HG02642 (cell line): Measurements from ENCODE around the gene SDK1.
A peak's percentile ranks its signal among the peaks of the same experiment; 100 is the strongest.
"Not testable (repeated sequence)": the region's sequence is repeated elsewhere in the genome, so short reads cannot be mapped to it uniquely, and the experiment has no call there.

Experiments
- ATAC-seq: cut with Tn5 transposase; IDR thresholded peaks from one replicate; pipeline ENCODE4 v1.9.1; 2021; ENCODE audit warnings: mild to moderate bottlenecking; ENCODE audit not compliant: unreplicated experiment, poor library complexity

The SDK1 gene

DNA sequence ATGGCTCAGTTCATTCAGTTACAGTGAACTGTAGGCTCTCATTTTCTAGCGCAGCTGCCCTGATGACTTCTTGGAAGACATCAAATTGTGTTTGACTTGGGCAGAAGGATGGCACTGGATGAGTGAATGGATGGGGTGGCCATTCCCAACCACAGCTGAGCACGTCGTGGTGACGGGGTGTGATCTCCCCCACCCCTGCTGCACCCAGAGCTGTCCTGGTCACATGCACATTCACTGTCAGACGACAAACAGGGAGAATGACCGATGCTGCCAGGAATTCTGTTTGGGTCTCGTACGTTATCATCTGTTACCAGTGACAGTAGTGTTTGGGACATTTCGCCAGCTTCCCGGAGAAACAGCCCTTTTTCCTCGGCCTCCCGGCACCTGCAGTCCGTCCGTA, 623.2 kb downstream of the SDK1 start:
- ATAC-seq, result no peak

DNA sequence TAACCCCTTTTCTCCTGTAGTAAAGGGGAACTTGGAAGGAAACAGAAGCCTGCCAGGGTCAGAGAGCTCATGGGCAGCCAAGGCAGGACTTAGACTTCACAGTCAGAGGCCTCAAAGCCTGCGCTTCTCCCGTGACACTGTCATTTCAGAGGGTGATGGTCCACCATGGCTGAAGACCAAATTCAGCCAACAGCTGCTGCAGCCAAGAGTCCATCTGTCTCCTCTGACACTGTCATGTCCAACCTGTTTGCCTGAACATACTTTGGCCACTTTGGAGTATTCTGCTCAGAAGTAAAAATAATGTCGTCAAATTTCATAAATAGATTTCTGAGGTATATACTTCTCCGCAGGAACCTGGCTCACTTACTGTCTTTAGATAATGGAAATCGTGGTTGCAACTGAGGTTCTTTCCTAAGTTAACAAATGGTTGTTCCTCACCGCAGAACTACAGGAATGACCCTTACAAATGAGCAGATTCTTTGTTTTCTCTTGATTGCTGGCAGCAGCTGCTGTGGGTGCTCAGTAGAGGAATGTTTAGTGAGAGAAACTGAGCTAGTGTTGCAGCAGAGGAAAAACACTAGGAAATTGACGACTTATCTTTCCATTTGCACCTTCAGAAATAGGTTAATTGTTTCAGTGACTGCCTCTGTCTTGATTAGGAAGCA, 626.5 kb downstream of the SDK1 start:
- no peak for ATAC-seq

DNA sequence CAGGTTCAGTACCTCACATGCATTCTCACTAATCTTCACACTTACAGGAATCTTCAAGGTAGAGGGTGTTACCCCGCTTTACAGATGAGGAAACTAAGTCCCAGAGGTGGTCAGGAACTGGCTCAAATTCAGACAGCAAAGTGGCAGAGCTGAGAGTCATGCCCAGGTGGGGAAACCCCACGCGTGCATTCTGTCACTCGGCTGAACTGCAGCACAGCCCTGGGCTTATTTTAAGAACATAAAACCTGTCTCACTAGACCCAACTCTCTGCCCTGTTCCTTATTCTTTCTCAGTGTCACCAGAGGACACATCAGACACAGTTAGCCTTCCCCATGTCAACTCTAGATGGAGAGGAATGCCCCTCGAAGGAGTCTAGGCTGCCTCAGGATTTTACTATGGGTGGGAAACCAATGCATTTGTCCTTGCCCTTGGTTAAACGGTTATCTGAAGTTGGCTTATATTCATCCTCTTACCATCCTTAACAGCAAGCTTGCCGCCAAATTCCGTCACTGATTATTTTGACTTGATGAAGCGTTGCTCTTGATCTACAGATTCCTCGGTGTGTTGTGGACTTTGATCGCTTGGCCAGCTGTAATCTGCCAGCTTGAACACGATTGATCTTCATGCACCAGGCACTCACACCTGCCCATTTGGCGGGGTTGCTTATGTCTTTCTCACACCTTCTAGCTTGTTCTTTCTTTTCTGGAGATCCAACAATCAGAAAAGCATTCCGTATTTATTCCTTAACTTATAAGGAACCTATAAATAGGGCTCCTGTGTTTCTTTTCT, 627.9 kb downstream of the SDK1 start:
- no peak for ATAC-seq

DNA sequence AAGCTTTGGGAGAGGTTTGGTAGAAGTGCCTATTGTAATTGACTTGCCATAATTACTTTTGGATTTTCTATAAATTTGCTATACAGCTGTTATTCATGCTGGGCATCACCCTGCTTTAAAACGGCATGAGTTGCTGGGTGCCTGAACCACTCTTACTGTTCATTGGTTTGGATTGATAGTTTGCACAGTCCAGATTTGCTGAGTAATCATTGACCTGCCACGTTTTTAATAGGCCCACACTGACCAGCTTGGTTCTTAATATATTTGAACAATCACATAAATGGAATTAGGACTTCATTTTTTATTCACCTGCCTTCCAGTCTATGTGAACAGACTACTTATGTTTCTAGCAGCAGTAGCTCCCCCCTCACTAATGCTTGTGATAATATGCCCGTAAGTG, 630.8 kb downstream of the SDK1 start:
- ATAC-seq, result no peak

DNA sequence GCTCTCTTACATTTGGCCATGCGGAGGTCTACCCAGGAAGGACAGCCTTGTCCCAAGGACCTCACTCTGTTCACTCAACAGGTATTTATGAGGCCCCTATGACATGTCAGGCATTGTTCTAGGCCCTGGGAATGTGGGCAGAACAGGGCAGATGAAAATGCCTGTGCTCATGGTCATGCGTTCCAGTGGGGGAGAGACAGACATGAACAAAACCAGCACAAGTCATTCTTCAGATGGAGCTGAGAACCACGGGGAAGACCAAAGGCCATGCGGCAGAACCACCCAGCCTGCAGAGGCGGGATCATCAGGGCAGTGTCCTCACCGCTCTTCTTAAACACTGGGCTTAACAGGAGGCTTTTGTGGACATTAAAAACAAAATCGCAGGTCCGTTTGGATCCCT, 636.1 kb downstream of the SDK1 start:
- ATAC-seq, result no peak

DNA sequence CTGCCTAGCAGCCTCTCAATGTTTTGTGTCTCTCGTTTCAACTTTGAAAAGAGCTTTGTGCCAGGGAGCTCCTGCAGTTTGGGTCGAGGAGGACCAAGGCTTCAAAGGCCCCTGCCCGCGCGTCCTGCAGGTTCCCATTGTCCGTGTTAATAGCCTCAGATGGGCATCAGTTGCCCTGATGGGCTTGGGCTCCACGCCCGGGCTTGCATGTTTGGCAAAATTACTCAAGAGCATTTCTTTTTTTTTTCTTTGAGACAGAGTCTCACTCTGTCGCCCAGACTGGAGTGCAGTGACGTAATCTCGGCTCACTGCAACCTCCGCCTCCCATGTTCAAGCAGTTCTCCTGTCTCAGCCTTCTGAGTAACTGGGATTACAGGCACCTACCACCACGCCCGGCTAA, 636.6 kb downstream of the SDK1 start:
- no peak for ATAC-seq

DNA sequence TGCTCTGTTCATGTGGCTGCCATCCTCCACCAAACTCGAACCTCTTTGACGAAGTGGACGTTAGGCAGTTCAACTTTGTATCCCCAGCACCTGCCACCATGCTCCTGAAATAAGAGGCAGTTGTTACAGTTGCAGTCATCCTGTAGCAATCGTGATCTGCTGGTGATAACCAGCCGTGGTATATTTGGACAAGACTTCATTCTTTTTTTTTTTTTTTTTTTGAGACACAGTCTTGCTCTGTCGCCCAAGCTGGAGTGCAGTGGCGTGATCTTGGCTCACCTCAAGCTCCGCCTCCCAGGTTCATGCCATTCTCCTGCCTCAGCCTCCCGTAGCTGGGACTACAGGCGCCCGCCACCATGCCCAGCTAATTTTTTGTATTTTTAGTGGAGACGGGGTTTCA, 640.7 kb downstream of the SDK1 start:
- ATAC-seq, result not testable (repeated sequence)

DNA sequence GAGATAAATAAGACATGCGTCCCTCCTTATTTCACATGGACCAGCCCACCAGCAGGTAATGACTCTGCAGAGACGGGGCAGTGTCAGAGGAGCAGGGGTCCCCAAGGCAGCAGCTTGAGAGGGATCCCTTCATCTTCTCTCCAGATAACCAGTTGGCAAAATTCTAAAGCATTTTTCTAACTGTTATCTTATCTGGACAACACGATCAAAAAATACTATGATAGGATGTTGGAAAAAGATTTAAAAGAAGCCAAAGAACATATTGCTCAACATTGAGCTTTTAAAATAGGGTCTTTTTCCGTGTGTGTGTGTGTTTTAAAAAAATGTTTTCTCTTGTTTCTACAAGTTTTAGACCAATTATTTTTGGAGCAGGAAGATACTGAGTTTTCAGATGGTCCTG, 641.2 kb downstream of the SDK1 start:
- no peak for ATAC-seq

DNA sequence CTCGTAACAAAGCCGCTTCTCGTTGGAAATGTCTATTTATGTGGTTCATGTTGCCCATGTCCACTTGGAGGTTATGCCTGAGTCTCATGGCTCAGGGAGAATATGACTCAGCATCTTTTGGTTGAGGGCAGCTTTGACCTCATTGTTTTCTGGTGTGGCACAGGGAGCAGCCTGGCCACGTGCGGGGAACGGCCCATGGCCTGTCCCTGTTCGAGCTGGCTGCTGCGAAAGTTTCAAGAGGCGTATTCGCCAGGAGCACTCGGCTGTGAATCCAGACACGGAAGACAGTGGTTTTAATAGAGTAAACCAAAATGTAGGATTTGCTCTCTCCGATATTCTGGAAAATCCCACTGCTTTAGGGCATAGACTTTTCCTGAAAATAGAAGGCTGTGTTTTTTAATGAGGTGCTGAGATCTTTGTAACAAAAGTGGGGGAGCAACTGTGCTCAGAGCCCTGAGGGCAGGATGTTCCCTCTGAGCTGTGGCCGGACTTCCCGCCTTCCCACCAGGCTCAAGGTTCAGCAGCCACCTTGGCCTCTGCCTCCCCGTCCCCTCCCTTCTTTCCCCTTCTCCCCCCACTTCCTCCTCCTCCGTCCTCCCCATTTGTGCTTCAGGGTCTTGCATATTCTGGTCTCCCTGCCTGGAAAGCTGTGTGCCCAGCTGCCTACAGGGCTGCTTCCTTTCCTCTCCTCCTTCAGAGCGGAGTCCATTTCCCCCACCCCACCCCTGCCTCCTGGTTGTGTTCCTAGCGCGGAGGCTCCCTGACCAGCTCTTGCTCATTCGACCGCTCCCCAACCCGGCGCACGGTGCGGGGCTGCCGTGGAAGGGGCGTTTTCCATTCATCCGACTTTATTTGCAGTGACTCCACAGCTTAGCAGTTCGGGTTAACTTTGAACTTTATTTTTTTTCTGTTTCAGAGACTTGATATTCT, 642.0 kb downstream of the SDK1 start:
- ATAC-seq, result no peak

DNA sequence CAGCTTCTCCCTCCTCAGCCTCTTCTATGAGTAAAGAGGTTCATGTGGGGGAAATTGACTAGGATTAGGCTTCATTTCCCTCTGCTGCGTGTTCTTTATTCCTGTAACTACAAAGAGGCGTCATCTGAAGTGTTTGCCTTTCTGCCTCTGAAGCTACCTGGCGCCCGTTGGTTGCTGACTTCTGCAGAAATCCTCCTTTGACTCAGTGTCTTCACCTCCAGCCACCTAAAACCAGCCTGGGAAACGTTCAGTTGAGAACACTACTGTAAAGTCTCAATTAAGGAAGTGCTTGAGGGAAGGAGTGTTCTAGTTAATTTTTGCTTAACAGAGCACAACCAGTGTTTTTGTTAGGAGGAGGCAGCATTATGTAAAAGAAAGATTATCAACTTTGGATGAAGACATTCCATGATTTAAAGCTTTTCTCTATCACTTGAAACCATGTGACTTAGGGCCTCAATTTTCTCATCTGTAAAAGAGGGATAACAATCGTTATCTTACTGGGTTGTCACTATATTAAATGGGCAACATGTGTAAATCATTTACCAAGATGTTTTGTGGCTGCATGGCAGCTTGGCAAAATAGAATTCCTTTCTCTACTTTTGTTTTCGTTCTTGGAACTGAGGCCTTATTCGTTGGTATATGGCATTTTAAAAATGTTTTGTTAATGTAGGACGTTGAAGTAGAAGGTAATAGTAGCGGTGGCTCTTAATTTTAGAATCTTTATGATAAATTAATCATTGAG, 642.9 kb downstream of the SDK1 start:
- ATAC-seq, result no peak

DNA sequence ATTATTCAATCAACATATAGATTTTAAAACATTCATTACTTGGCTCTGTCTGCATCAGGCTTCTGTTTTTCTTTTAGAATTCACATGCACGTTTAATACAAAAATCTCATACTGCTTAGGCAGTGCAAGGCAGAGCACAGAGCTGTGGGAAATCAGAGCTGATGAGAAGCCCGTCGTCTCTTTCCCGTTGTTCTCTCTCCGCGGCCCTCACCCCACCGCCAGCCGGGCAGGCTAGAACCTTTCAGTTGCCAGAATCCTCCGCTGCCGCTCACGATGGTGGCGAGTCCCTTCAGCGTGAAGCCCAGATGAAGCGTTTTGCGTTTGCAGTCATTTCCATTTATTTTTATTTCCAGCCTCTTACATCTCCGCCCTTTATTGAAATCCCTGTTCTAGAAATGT, 648.2 kb downstream of the SDK1 start:
- ATAC-seq, result no peak

DNA sequence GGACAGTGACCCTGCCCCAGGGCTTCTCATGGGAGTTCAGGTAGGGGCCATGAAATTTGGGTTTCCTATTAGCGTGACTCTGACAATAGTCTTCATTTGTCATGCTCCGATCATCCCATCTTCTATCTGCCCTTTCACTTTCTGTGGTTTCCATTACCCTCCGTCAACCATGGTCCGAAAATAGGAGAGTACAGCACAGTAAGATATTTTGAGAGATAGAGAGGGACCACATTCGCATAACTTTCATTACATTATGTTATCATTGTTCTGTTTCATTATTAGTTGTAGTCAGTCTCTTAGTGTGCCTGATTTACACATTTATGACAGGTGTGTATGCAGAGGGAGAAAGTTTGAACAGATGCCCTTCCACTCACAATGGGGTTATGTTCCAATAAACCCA, 649.2 kb downstream of the SDK1 start:
- peak; percentile 77 for ATAC-seq

DNA sequence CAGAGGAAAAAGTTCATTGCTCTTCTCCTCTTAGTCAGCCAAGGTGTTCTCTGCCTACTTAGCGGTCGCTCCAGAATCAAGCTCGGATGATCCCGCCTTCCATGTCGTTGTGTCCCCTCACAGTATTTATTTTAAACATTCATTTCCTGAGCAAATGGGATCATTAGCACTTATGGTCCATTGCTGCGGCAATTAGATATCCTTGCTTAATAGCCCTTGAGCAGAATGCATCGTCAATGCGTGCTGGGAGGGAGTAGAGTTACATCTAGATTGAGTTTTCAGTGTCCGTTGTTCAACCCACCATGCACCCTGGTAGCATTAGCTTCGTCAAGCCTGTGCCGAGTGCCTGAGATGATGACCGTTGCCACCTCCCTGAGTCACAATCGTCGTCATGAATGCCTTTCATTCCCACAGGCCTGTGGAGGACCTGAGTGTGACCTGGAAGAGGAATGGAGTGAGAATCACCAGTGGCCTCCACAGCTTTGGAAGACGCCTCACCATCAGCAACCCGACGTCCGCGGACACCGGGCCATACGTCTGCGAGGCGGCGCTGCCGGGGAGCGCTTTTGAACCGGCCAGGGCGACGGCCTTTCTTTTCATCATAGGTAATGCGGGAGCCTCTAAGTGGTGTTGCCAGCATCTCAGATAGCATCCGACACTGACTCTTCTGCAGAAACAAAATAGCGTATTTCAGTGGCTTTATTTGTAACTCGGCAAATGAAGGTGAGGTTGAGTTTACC, 650.4 kb downstream of the SDK1 start:
- no peak for ATAC-seq

DNA sequence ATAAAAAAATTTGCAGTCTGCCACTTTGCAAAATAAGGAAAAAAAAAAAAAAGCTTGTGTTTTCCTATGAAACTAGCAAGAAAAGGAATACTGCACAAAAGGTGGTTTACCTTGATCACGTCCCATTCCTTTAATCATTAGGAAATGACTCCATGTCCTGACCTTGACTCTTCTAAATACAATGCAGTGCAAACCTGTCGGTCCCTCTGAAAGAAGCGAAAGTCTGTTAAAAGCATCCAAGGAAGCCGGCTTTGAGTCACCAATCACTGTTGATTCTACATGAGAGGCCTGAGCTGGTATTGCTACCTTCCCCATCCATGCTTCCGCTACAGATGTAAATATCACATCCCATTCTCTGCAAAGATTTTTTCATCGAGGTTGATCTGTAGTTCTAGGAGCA, 652.1 kb downstream of the SDK1 start:
- no peak for ATAC-seq

DNA sequence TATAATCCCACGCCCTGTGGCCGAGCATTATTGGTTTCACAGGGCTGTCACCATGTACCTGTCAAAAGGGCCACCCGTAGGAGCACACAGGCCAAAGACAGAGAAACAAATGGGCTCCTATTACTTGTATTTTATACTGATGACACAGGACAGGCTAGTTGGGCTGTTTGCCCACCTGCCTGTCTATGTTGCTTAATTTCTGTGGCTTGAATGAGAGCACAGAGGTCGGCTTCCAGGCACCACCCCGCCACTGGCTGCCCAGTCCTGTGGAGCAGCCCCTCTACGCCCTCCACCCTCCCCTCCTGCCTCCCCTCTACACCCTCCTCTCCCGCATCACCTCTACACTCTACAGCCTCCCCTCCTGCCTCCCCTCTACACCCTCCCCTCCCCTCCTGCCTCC, 652.9 kb downstream of the SDK1 start:
- ATAC-seq, result no peak

DNA sequence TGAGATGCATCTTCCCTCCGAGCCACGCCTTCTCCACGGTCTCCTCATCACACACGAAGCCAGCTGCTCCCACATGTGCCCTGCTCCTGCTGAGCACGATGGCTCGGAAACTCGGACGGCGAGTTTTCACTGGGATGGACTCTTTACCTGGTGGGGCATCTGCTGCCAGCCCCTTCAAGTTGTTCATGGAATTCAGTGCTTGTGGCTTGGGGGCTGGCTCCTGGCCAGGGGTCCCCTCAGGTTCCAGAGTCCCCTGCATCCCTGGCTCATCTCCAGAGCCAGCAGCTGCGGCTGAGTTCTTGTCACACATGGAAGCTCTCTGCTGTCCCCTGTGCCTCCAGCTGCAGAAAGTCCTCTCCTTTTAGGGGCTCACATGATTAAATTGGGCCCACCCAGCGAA, 654.0 kb downstream of the SDK1 start:
- no peak for ATAC-seq

DNA sequence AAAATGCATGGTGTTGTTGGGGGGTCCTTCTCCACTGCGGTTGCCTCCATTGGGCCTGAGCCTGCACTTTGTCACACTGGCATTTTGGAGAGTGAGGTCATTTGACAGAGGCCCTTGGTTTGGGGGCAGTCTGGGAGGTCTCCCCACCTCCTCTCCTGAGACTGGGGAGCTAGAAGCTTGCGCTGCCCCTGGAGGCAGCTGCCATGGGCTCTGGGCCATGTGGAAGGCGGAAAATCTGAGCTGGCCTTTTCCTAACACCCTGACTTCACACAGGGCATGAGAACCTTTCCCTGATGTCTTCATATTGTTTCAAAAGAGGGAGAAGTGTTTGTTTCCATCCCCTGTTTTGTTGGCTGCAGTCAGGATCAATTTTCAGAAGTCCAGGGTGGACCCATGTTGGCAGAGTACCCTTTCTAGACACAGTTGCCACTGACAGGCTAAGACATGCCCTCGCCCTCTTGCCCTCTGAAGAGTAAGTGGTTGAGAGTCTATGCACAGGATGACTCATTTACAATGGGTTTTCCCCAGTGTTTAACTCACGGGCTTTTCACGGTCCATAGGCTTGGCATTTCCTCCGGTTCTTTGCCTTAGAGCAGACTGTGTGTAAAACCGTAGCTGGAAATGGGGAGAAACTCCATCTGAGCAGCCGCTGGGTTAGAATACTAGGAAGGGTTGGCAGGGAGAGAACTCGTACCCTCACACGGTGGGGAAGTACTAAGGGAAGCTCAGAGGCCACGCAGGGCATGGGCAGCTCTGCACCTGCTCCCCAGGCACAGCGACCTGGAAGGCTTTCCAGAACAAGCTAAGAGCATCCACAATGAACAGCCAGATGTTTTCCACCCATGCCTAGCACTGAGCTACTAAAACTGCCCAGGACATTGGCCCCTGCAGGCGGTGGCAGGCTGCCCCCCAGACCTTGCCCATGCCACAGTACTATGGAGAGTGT, 655.0 kb downstream of the SDK1 start:
- peak; percentile 81 for ATAC-seq

DNA sequence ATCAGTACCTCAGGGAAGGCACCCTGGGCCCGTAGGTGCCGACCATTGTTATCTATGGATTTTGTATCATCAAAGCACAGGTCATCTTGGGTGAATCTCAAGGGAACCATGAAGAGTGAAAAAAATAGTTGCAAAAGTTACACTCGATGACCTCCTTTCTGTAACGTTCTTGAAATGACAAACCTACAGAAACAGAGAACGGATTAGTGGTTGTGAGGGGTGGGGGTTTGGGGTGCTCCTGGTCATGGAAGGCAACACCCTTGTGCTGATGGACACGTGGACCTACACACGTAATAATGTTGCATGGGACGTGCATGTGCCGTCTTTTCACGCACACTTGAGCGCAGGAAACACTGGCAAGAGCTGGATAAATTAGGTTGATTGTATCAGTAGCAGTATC, 655.9 kb downstream of the SDK1 start:
- peak; percentile 52 for ATAC-seq
